Muscle layer of colon (tissue), 2 donors: Measurements from ENCODE around the gene RIN3.

Experiments
- H3K27ac ChIP-seq: one replicate; pipeline ENCODE4 v1.7.0; 2013; ENCODE audit warnings: low read depth, mild to moderate bottlenecking, low read length, moderate library complexity
- H3K27me3 ChIP-seq, 2 donors: one replicate each; pipeline ENCODE4 v1.7.0; 2013; ENCODE audit warnings: low read length in 2 of 2, mild to moderate bottlenecking in 2 of 2; ENCODE audit not compliant: insufficient read depth in 2 of 2, control insufficient read depth in 1 of 2
- H3K36me3 ChIP-seq: one replicate; pipeline ENCODE4 v1.7.0; 2013; ENCODE audit warnings: mild to moderate bottlenecking, low read length; ENCODE audit not compliant: insufficient read depth
- H3K4me1 ChIP-seq: one replicate; pipeline ENCODE4 v1.7.0; 2013; ENCODE audit warnings: mild to moderate bottlenecking, low read length; ENCODE audit not compliant: insufficient read depth
- H3K4me3 ChIP-seq, 2 donors: one replicate each; pipeline ENCODE4 v1.7.0; 2013; ENCODE audit warnings: low read length in 2 of 2, low read depth in 1 of 2, mild to moderate bottlenecking in 1 of 2, moderate library complexity in 1 of 2
- H3K9ac ChIP-seq: one replicate; pipeline ENCODE4 v1.7.0; 2013; ENCODE audit warnings: low read length
- H3K9me3 ChIP-seq: one replicate; pipeline ENCODE4 v1.7.0; 2013; ENCODE audit warnings: mild to moderate bottlenecking, low read length
- donor health status: abdominal sarcoma.
- donor health status: Adenocarcinoma of cecum.

RIN3 gene

GRCh38 chr14:92652413-92653151 lies 139.0 kb downstream of the RIN3 start:
- Histone ChIP-seq H3K9me3 (no peaks in the 10 kb centered on the region), H3K27ac (peak overlapping the region; percentile 27), H3K4me1 (peaks cover 52% of the 10 kb centered on the region), H3K27me3 (no peaks in the 10 kb centered on the region), H3K4me3 (peak overlapping the region in 1 of 2 donors; percentile 42), H3K9ac (peak overlapping the region; percentile 15), H3K36me3 (peaks cover 18% of the 10 kb centered on the region)

- Histone ChIP-seq H3K4me3 (peak overlapping the region; percentile 14 to 42), H3K4me1 (peaks cover 52% of the 10 kb centered on the region), H3K27me3 (no peaks in the 10 kb centered on the region), H3K36me3 (peaks cover 22% of the 10 kb centered on the region), H3K27ac (no peak overlapping the region), H3K9me3 (no peaks in the 10 kb centered on the region), H3K9ac (peak overlapping the region; percentile 15)
Observed at GRCh38 chr14:92653162-92653651, 139.6 kb downstream of the RIN3 start.

- Histone ChIP-seq H3K4me3 (no peak overlapping the region), H3K9me3 (no peaks in the 10 kb centered on the region), H3K4me1 (peaks cover 45% of the 10 kb centered on the region), H3K27me3 (no peaks in the 10 kb centered on the region), H3K9ac (no peak overlapping the region), H3K36me3 (peaks cover 34% of the 10 kb centered on the region), H3K27ac (no peak overlapping the region)
Observed at GRCh38 chr14:92654239-92654901, 140.8 kb downstream of the RIN3 start.

GRCh38 chr14:92655419-92656201 lies 142.0 kb downstream of the RIN3 start:
- Histone ChIP-seq H3K4me1 (peaks cover 33% of the 10 kb centered on the region), H3K4me3 (no peak overlapping the region), H3K9me3 (no peaks in the 10 kb centered on the region), H3K27ac (peak overlapping the region; percentile 19), H3K27me3 (no peaks in the 10 kb centered on the region), H3K9ac (no peak overlapping the region), H3K36me3 (peaks cover 46% of the 10 kb centered on the region)

GRCh38 chr14:92656306-92657081 lies 142.9 kb downstream of the RIN3 start:
- Histone ChIP-seq H3K27ac (no peak overlapping the region), H3K9ac (no peak overlapping the region), H3K27me3 (no peaks in the 10 kb centered on the region), H3K9me3 (no peaks in the 10 kb centered on the region), H3K4me3 (no peak overlapping the region), H3K4me1 (peaks cover 28% of the 10 kb centered on the region), H3K36me3 (peaks cover 52% of the 10 kb centered on the region)

GRCh38 chr14:92657457-92658142 lies 144.0 kb downstream of the RIN3 start:
- Histone ChIP-seq H3K27ac (no peak overlapping the region), H3K9ac (no peak overlapping the region), H3K36me3 (peaks cover 45% of the 10 kb centered on the region), H3K27me3 (no peaks in the 10 kb centered on the region), H3K4me1 (peaks cover 28% of the 10 kb centered on the region), H3K4me3 (no peak overlapping the region), H3K9me3 (no peaks in the 10 kb centered on the region)

GRCh38 chr14:92658160-92658559 lies 144.6 kb downstream of the RIN3 start:
- Histone ChIP-seq H3K27ac (no peak overlapping the region), H3K4me1 (peaks cover 28% of the 10 kb centered on the region), H3K9ac (no peak overlapping the region), H3K36me3 (peaks cover 40% of the 10 kb centered on the region), H3K4me3 (no peak overlapping the region), H3K27me3 (no peaks in the 10 kb centered on the region), H3K9me3 (no peaks in the 10 kb centered on the region)

- Histone ChIP-seq H3K9ac (no peak overlapping the region), H3K27me3 (no peaks in the 10 kb centered on the region), H3K27ac (no peak overlapping the region), H3K9me3 (no peaks in the 10 kb centered on the region), H3K36me3 (peaks cover 38% of the 10 kb centered on the region), H3K4me1 (peaks cover 28% of the 10 kb centered on the region), H3K4me3 (no peak overlapping the region)
Observed at GRCh38 chr14:92658684-92659083, 145.1 kb downstream of the RIN3 start.

GRCh38 chr14:92659765-92660561 lies 146.4 kb downstream of the RIN3 start:
- H3K27me3 ChIP-seq: no peaks in the 10 kb centered on the region
- H3K9ac ChIP-seq: no peak overlapping the region
- H3K9me3 ChIP-seq: no peaks in the 10 kb centered on the region
- H3K4me3 ChIP-seq: no peak overlapping the region
- H3K27ac ChIP-seq: no peak overlapping the region
- H3K36me3 ChIP-seq: peaks cover 39% of the 10 kb centered on the region
- peaks cover 28% of the 10 kb centered on the region for H3K4me1 ChIP-seq

GRCh38 chr14:92660571-92660970 lies 147.0 kb downstream of the RIN3 start:
- peaks cover 39% of the 10 kb centered on the region for H3K36me3 ChIP-seq
- H3K4me1 ChIP-seq: peaks cover 22% of the 10 kb centered on the region

More at GRCh38 chr14:92660571-92660970, 147.0 kb downstream of the RIN3 start:
- Histone ChIP-seq H3K4me3 (no peak overlapping the region), H3K27ac (no peak overlapping the region), H3K9ac (no peak overlapping the region), H3K9me3 (no peaks in the 10 kb centered on the region), H3K27me3 (no peaks in the 10 kb centered on the region)
